Thyroid gland (tissue), 4 donors: ENCODE measurements around the gene TYRO3. TPM values are rescaled to one million over a fixed set of nuclear protein-coding genes. Genes with fewer than 3 reads are reported as not detected.
A peak's percentile ranks its signal among the peaks of the same experiment; 100 is the strongest.

ENCODE experiments used
- DNase-seq, 2 donors: peaks; one replicate each; pipeline ENCODE4 v3.0.0-alpha.2; 2019
- H3K27ac ChIP-seq, 3 donors: fragments of 200-600 bp; sonication (generic); 1 replicate in 2 of 3; 2 replicates in 1 of 3; pipeline ENCODE4 v1.5.1; 2016 to 2019; ENCODE audit warnings: mild to moderate bottlenecking in 1 of 3, moderate library complexity in 1 of 3
- H3K27me3 ChIP-seq: fragments of 200-600 bp; sonication (generic); one replicate; pipeline ENCODE4 v1.5.1; 2019
- H3K36me3 ChIP-seq, 2 donors: fragments of 200-600 bp; sonication (generic); one replicate each; pipeline ENCODE4 v1.5.1; 2016 to 2019
- H3K4me1 ChIP-seq, 2 donors: fragments of 200-600 bp; sonication (generic); one replicate each; pipeline ENCODE4 v1.5.1; 2017 to 2019
- H3K4me3 ChIP-seq, 3 donors: fragments of 200-600 bp; sonication (generic); replicated peaks in 1 of 3; 1 replicate in 2 of 3; 2 replicates in 1 of 3; pipeline ENCODE4 v1.5.1; 2016; ENCODE audit warnings: mild to moderate bottlenecking in 1 of 3
- H3K9me3 ChIP-seq: fragments of 200-600 bp; sonication (generic); one replicate; pipeline ENCODE4 v1.5.1; 2017
- CTCF ChIP-seq, 6 experiments: fragments of 200-600 bp in 3 of 6; fragments of 450-650 bp in 3 of 6; sonication (generic) in 3 of 6; IDR thresholded peaks; one replicate each; pipeline ENCODE4 v1.5.1; 2016 to 2019; ENCODE audit warnings: antibody characterized with exemption in 6 of 6, mild to moderate bottlenecking in 2 of 6, inconsistent platforms in 1 of 6, moderate library complexity in 1 of 6
- POLR2A ChIP-seq, 2 donors: fragments of 450-650 bp; IDR thresholded peaks; one replicate each; pipeline ENCODE4 v1.6.1; 2017; ENCODE audit warnings: antibody characterized with exemption in 2 of 2, mild to moderate bottlenecking in 2 of 2, moderate library complexity in 1 of 2
- WGBS, 2 donors: methylation state at CpG; one replicate each; pipeline ENCODE4 v1.1.5; 2017; 5-methylcytosine and 5-hydroxymethylcytosine counted together
- intact Hi-C: fragments of 100-400 bp; cut with DNase I; formaldehyde crosslinking; loops from one replicate; pipeline ENCODE4 v1.15.1; 2023
- total RNA-seq, 4 donors: library from RNA; depleted of rRNA; stranded (reverse); fragments of >200 nt; gene quantifications; one replicate each; pipeline ENCODE4 v1.2.3, GENCODE V29; 2016

TYRO3 gene
- total RNA-seq, 4 donors from 2014 or later, result 1.6 to 4.4 (median 3.4) TPM

DNA sequence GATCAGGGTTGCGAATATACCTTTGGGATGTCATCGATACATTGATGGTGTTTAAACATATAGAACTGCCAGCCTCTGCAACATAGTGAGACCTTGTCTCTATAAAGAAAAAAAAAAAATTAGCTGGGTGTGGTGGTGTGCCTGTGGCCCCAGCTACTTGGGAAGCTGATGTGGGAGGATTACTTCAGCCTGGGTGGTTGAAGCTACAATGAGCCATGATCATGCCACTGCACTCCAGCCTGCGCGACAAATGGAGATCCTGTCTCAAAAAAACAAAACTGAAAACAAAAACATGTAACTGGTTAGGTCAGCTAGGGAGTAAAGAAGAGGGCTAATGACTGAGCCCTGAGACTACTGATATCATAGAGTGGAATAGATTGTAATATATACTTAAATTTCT is 70.5 kb downstream of the TYRO3 start:
- no peak for TF ChIP-seq CTCF (IDR thresholded peaks at IDR 0.05)
- no peak for TF ChIP-seq POLR2A (IDR thresholded peaks at IDR 0.05)
- no peaks in the 10 kb centered on the region for H3K9me3 ChIP-seq
- H3K27me3 ChIP-seq, result no peaks in the 10 kb centered on the region
- H3K36me3 ChIP-seq, result no peaks in the 10 kb centered on the region
- no peaks in the 10 kb centered on the region for H3K4me1 ChIP-seq
- DNase-seq, result peak; percentile 13 to 28
- H3K27ac ChIP-seq, result no peak overlapping the region
- no peak overlapping the region for H3K4me3 ChIP-seq
- intact Hi-C loops, result no loop called here
- WGBS, 2 donors, result 77 to 87% methylated on average over 4 of the region's 4 CpGs

- intact Hi-C loops, result no loop called here
- no peak for TF ChIP-seq POLR2A (IDR thresholded peaks at IDR 0.05)
- no peak for TF ChIP-seq CTCF (IDR thresholded peaks at IDR 0.05)
- WGBS, 2 donors, result 85 to 87% methylated on average over 5 of the region's 5 CpGs
- DNase-seq, result no peak
- Histone ChIP-seq H3K4me1 (no peaks in the 10 kb centered on the region), H3K27me3 (no peaks in the 10 kb centered on the region), H3K36me3 (no peaks in the 10 kb centered on the region), H3K4me3 (no peak overlapping the region), H3K9me3 (no peaks in the 10 kb centered on the region), H3K27ac (no peak overlapping the region)
These were observed 70.9 kb downstream of the TYRO3 start for GRCh38 chr15:41629883-41630282.

GRCh38 chr15:41630616-41631217 is 71.7 kb downstream of the TYRO3 start:
- Histone ChIP-seq H3K36me3 (no peaks in the 10 kb centered on the region), H3K4me3 (no peak overlapping the region), H3K9me3 (no peaks in the 10 kb centered on the region), H3K4me1 (no peaks in the 10 kb centered on the region), H3K27ac (no peak overlapping the region), H3K27me3 (no peaks in the 10 kb centered on the region)
- intact Hi-C loops, result no loop called here
- TF ChIP-seq CTCF (IDR thresholded peaks at IDR 0.05), result no peak
- no peak for TF ChIP-seq POLR2A (IDR thresholded peaks at IDR 0.05)
- 83 to 84% methylated on average over 3 of the region's 3 CpGs for WGBS, 2 donors
- no peak for DNase-seq

DNA sequence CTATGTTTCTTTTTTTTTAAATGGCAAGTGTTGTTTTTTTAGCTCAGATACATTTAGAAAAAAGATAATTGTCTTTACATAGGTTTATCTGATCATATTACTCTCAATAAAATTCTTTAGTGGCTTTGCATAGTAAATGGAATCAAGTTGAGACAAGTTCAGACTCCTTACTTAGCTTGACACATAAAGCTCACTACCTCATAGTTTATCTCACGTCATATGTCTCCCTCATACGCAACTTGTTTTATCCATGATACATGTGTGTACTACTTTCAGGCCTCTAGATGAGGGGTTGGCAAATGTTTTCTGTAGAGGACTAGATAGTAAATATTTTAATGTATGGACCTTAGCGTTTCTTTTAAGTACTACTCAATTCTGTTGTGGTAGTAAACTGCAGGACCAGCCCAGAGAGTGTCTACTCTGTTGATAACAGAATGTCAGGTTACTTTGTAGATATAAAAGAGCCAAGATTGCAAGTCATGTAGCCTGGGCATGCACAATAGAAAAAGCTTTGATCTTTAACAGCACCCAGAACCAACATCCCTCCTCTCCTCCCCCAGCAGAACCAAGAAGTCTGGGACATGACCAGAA is 73.0 kb downstream of the TYRO3 start:
- Histone ChIP-seq H3K4me3 (no peak overlapping the region), H3K9me3 (no peaks in the 10 kb centered on the region), H3K4me1 (no peaks in the 10 kb centered on the region), H3K27ac (no peak overlapping the region), H3K36me3 (no peaks in the 10 kb centered on the region), H3K27me3 (no peaks in the 10 kb centered on the region)
- DNase-seq, result no peak
- 86 to 94% methylated on average over 3 of the region's 3 CpGs for WGBS, 2 donors
- TF ChIP-seq POLR2A (IDR thresholded peaks at IDR 0.05), result no peak
- TF ChIP-seq CTCF (IDR thresholded peaks at IDR 0.05), result no peak
- intact Hi-C loops, result no loop called here

Other genes with a start within 250 kb of the TYRO3 start
- gene OIP5, start 226.6 kb upstream of the TYRO3 start, total RNA-seq, result 1 to 10 TPM in 1 of 4 donors, under 1 TPM in 1, not detected in 2; 0.78 to 1.6 TPM
- gene NUSAP1, start 226.3 kb upstream of the TYRO3 start, total RNA-seq, result 1 to 10 TPM in 3 of 4 donors, under 1 TPM in 1; 0.89 to 8.1 (median 1.6) TPM
- gene NDUFAF1, start 156.7 kb upstream of the TYRO3 start, total RNA-seq, result 10 to 100 TPM; 12.9 to 26.0 (median 17.6) TPM
- 10 to 100 TPM; 26.6 to 37.4 (median 35.4) TPM for gene RTF1, start 142.1 kb upstream of the TYRO3 start, total RNA-seq
- gene ITPKA, start 65.3 kb upstream of the TYRO3 start, total RNA-seq, result 1 to 10 TPM in 1 of 4 donors, under 1 TPM in 1, not detected in 2; 0.83 to 1.5 TPM
- gene LTK, start 45.4 kb upstream of the TYRO3 start, total RNA-seq, result under 1 TPM in 3 of 4 donors, not detected in 1; 0.13 to 0.79 (median 0.22) TPM
- 10 to 100 TPM; 11.3 to 31.8 (median 19.0) TPM for gene RPAP1, start 15.0 kb upstream of the TYRO3 start, total RNA-seq
- 100 to 1,000 TPM in 1 of 4 donors, 10 to 100 TPM in 3; 53.1 to 107 (median 67.6) TPM for gene MGA, start 101.2 kb downstream of the TYRO3 start, total RNA-seq
- gene MAPKBP1, start 215.3 kb downstream of the TYRO3 start, total RNA-seq, result 10 to 100 TPM; 25.4 to 40.5 (median 33.6) TPM